Nephron (organoid): ENCODE measurements around the gene ANAPC5.

ENCODE experiments used
- H3K27ac Mint-ChIP-seq, 3 experiments: 2 replicates each; pipeline ENCODE4 v1.8.0; 2020; ENCODE audit warnings: mixed read lengths in 3 of 3, mild to moderate bottlenecking in 2 of 3, moderate library complexity in 1 of 3
- H3K27me3 Mint-ChIP-seq: 2 replicates; pipeline ENCODE4 v1.8.0; 2021; ENCODE audit warnings: low read depth, mild to moderate bottlenecking, moderate library complexity, mixed read lengths
- H3K36me3 Mint-ChIP-seq: 2 replicates; pipeline ENCODE4 v1.8.0; 2020; ENCODE audit warnings: low read depth, mixed read lengths
- H3K4me1 Mint-ChIP-seq: 2 replicates; pipeline ENCODE4 v1.8.0; 2020; ENCODE audit warnings: mixed read lengths
- H3K4me3 Mint-ChIP-seq, 3 experiments: 2 replicates each; pipeline ENCODE4 v1.8.0; 2020; ENCODE audit warnings: mild to moderate bottlenecking in 3 of 3, mixed read lengths in 3 of 3, moderate library complexity in 2 of 3
- H3K9me3 Mint-ChIP-seq: 2 replicates; pipeline ENCODE4 v1.8.0; 2020; ENCODE audit warnings: mixed read lengths
- CTCF ChIP-seq, 3 experiments: fragments of 200-600 bp; sonication (generic); IDR thresholded peaks; one replicate each; pipeline ENCODE4 v1.5.0; 2021; ENCODE audit warnings: antibody characterized with exemption in 3 of 3; ENCODE audit not compliant: unreplicated experiment in 3 of 3

Gene ANAPC5

GRCh38 chr12:121264135-121264534 is 88.1 kb downstream of the ANAPC5 start:
- no peak overlapping the region for H3K27ac Mint-ChIP-seq
- H3K9me3 Mint-ChIP-seq: no peaks in the 10 kb centered on the region
- H3K4me1 Mint-ChIP-seq: no peaks in the 10 kb centered on the region
- H3K4me3 Mint-ChIP-seq: no peak overlapping the region
- no peak for TF ChIP-seq CTCF (IDR thresholded peaks at IDR 0.05; ENCODE audit: unreplicated experiment in 3 of 3)
- no peaks in the 10 kb centered on the region for H3K27me3 Mint-ChIP-seq
- H3K36me3 Mint-ChIP-seq: peaks cover 55% of the 10 kb centered on the region

- TF ChIP-seq CTCF (IDR thresholded peaks at IDR 0.05; ENCODE audit: unreplicated experiment in 3 of 3): no peak
- Mint-ChIP-seq H3K36me3 (peaks cover 49% of the 10 kb centered on the region), H3K27ac (no peak overlapping the region), H3K9me3 (no peaks in the 10 kb centered on the region), H3K27me3 (no peaks in the 10 kb centered on the region), H3K4me1 (no peaks in the 10 kb centered on the region), H3K4me3 (no peak overlapping the region)
These were observed 88.8 kb downstream of the ANAPC5 start for GRCh38 chr12:121263206-121263935.

GRCh38 chr12:121261398-121261797 is 90.8 kb downstream of the ANAPC5 start:
- Mint-ChIP-seq H3K4me3 (no peak overlapping the region), H3K27me3 (no peaks in the 10 kb centered on the region), H3K36me3 (peaks cover 53% of the 10 kb centered on the region), H3K9me3 (no peaks in the 10 kb centered on the region), H3K4me1 (no peaks in the 10 kb centered on the region), H3K27ac (no peak overlapping the region)
- no peak for TF ChIP-seq CTCF (IDR thresholded peaks at IDR 0.05; ENCODE audit: unreplicated experiment in 3 of 3)

- H3K27ac Mint-ChIP-seq: no peak overlapping the region
- H3K9me3 Mint-ChIP-seq: no peaks in the 10 kb centered on the region
- H3K4me1 Mint-ChIP-seq: no peaks in the 10 kb centered on the region
- peaks cover 55% of the 10 kb centered on the region for H3K36me3 Mint-ChIP-seq
- TF ChIP-seq CTCF (IDR thresholded peaks at IDR 0.05; ENCODE audit: unreplicated experiment in 3 of 3): no peak
- H3K27me3 Mint-ChIP-seq: no peaks in the 10 kb centered on the region
- no peak overlapping the region for H3K4me3 Mint-ChIP-seq
These were observed 92.1 kb downstream of the ANAPC5 start for GRCh38 chr12:121260091-121260490.

- Mint-ChIP-seq H3K27ac (no peak overlapping the region), H3K4me3 (no peak overlapping the region)
- TF ChIP-seq CTCF (IDR thresholded peaks at IDR 0.05; ENCODE audit: unreplicated experiment in 3 of 3): no peak
These were observed 93.1 kb downstream of the ANAPC5 start for GRCh38 chr12:121259074-121259473.

More at GRCh38 chr12:121259074-121259473, 93.1 kb downstream of the ANAPC5 start:
- Mint-ChIP-seq H3K4me1 (no peaks in the 10 kb centered on the region), H3K27me3 (no peaks in the 10 kb centered on the region), H3K36me3 (peaks cover 59% of the 10 kb centered on the region), H3K9me3 (no peaks in the 10 kb centered on the region)
